GM18861 (cell line): ENCODE data around the gene TUBA4A.

Experiments used
- ATAC-seq: cut with Tn5 transposase; IDR thresholded peaks from one replicate; pipeline ENCODE4 v1.9.1; 2021; ENCODE audit not compliant: unreplicated experiment

Gene TUBA4A

GRCh38 chr2:219253753-219254589 lies at the start of gene TUBA4A:
TSS of gene TUBA4A (minus strand) at chr2:219253918. CDS start at chr2:219253858, 60 bp downstream.
- peak; percentile 30 for ATAC-seq

- ATAC-seq = no peak
Observed at GRCh38 chr2:219302412-219302968, 48.8 kb upstream of the TUBA4A start.

GRCh38 chr2:219300022-219300421 lies 46.3 kb upstream of the TUBA4A start:
- ATAC-seq = no peak

GRCh38 chr2:219299372-219299760 lies 45.6 kb upstream of the TUBA4A start:
- no peak for ATAC-seq

- ATAC-seq = peak; percentile 45
Observed at GRCh38 chr2:219298759-219299371, 45.1 kb upstream of the TUBA4A start.

GRCh38 chr2:219297766-219298456 lies 44.2 kb upstream of the TUBA4A start:
- ATAC-seq = no peak

- no peak for ATAC-seq
Observed at GRCh38 chr2:219296631-219297391, 43.1 kb upstream of the TUBA4A start.

- no peak for ATAC-seq
Observed at GRCh38 chr2:219296142-219296541, 42.4 kb upstream of the TUBA4A start.

GRCh38 chr2:219294356-219295351 lies 40.9 kb upstream of the TUBA4A start:
- peak; percentile 87 for ATAC-seq

GRCh38 chr2:219293736-219294231 lies 40.1 kb upstream of the TUBA4A start:
- no peak for ATAC-seq

- no peak for ATAC-seq
Observed at GRCh38 chr2:219292616-219293015, 38.9 kb upstream of the TUBA4A start.

GRCh38 chr2:219291910-219292490 lies 38.3 kb upstream of the TUBA4A start:
- ATAC-seq = no peak

GRCh38 chr2:219291394-219291793 lies 37.7 kb upstream of the TUBA4A start:
- no peak for ATAC-seq

GRCh38 chr2:219290381-219291171 lies 36.9 kb upstream of the TUBA4A start:
- no peak for ATAC-seq

- no peak for ATAC-seq
Observed at GRCh38 chr2:219289537-219290361, 36.0 kb upstream of the TUBA4A start.

- no peak for ATAC-seq
Observed at GRCh38 chr2:219289195-219289536, 35.4 kb upstream of the TUBA4A start.

- no peak for ATAC-seq
Observed at GRCh38 chr2:219287580-219288265, 34.0 kb upstream of the TUBA4A start.
